HFFc6 (cell line): ENCODE data around the gene GON4L. TPM values are rescaled to one million over a fixed set of nuclear protein-coding genes. Genes with fewer than 3 reads are reported as not detected.

ENCODE experiments used
- DNase-seq: peaks from one replicate; pipeline ENCODE4 v3.0.0-alpha.2; 2018
- H3K27ac Mint-ChIP-seq: 2 replicates; pipeline ENCODE4 v1.8.0; 2020; ENCODE audit warnings: mild to moderate bottlenecking, mixed read lengths
- H3K27me3 Mint-ChIP-seq: 2 replicates; pipeline ENCODE4 v1.8.0; 2021; ENCODE audit warnings: mild to moderate bottlenecking, moderate library complexity, mixed read lengths; ENCODE audit not compliant: insufficient read depth
- H3K36me3 Mint-ChIP-seq: 2 replicates; pipeline ENCODE4 v1.8.0; 2021; ENCODE audit warnings: low read depth, mixed read lengths
- H3K4me1 Mint-ChIP-seq: 2 replicates; pipeline ENCODE4 v1.8.0; 2020; ENCODE audit warnings: low read depth, mixed read lengths
- H3K4me3 Mint-ChIP-seq: 2 replicates; pipeline ENCODE4 v1.8.0; 2020; ENCODE audit warnings: mild to moderate bottlenecking, moderate library complexity, mixed read lengths
- H3K9me3 Mint-ChIP-seq: 2 replicates; pipeline ENCODE4 v1.8.0; 2020; ENCODE audit warnings: mild to moderate bottlenecking, mixed read lengths
- CTCF ChIP-seq: fragments of 200-600 bp; sonication (generic); IDR thresholded peaks from 2 replicates; pipeline ENCODE4 v1.5.0; 2021; ENCODE audit warnings: antibody characterized with exemption, mild to moderate bottlenecking
- total RNA-seq, 6 experiments: library from RNA; stranded (reverse); fragmentation: NEBNext Ultra II Directional; extraction: Animal tissue kit (Norgen Biotek cat#: 25700); gene quantifications; 2 replicates in 1 of 6; 3 replicates in 5 of 6; pipeline ENCODE4 v1.2.3, GENCODE V29; 2021

The GON4L gene
- total RNA-seq, 6 experiments from 2014 or later = 24.2 to 31.3 (median 28.6) TPM

- peak overlapping the region; percentile 25; the same call in 1 of the 2 replicates for H3K27ac Mint-ChIP-seq
- no peak overlapping the region for H3K4me3 Mint-ChIP-seq
- H3K36me3 Mint-ChIP-seq = peaks cover 4% of the 10 kb centered on the region; the same call in 1 of the 2 replicates
- H3K27me3 Mint-ChIP-seq = no peaks in the 10 kb centered on the region; the same call in 1 of the 2 replicates
- H3K9me3 Mint-ChIP-seq = no peaks in the 10 kb centered on the region
- no peak for TF ChIP-seq CTCF
- no peak for DNase-seq
- peaks cover 31% of the 10 kb centered on the region for H3K4me1 Mint-ChIP-seq
Measured at GRCh38 chr1:155890251-155890650, 33.2 kb upstream of the GON4L start.

GRCh38 chr1:155889566-155889965 is 32.6 kb upstream of the GON4L start:
- TF ChIP-seq CTCF = no peak
- Mint-ChIP-seq H3K27ac (peak overlapping the region; percentile 25; the same call in 1 of the 2 replicates), H3K27me3 (no peaks in the 10 kb centered on the region; the same call in 1 of the 2 replicates), H3K36me3 (peaks cover 4% of the 10 kb centered on the region; the same call in 1 of the 2 replicates), H3K9me3 (no peaks in the 10 kb centered on the region), H3K4me1 (peaks cover 36% of the 10 kb centered on the region), H3K4me3 (no peak overlapping the region)
- DNase-seq = no peak

GRCh38 chr1:155888481-155888880 is 31.5 kb upstream of the GON4L start:
- H3K4me3 Mint-ChIP-seq = no peak overlapping the region
- no peak for TF ChIP-seq CTCF
- H3K9me3 Mint-ChIP-seq = no peaks in the 10 kb centered on the region
- no peaks in the 10 kb centered on the region; the same call in 1 of the 2 replicates for H3K27me3 Mint-ChIP-seq
- H3K4me1 Mint-ChIP-seq = peaks cover 41% of the 10 kb centered on the region
- H3K36me3 Mint-ChIP-seq = peaks cover 12% of the 10 kb centered on the region; the same call in 1 of the 2 replicates
- no peak for DNase-seq
- H3K27ac Mint-ChIP-seq = no peak overlapping the region

- no peaks in the 10 kb centered on the region for H3K9me3 Mint-ChIP-seq
- H3K27me3 Mint-ChIP-seq = no peaks in the 10 kb centered on the region
- no peak for DNase-seq
- H3K27ac Mint-ChIP-seq = no peak overlapping the region
- H3K4me3 Mint-ChIP-seq = no peak overlapping the region
- H3K36me3 Mint-ChIP-seq = peaks cover 19% of the 10 kb centered on the region
- no peak for TF ChIP-seq CTCF
- peaks cover 23% of the 10 kb centered on the region for H3K4me1 Mint-ChIP-seq
Measured at GRCh38 chr1:155884982-155885381, 28.0 kb upstream of the GON4L start.

DNA sequence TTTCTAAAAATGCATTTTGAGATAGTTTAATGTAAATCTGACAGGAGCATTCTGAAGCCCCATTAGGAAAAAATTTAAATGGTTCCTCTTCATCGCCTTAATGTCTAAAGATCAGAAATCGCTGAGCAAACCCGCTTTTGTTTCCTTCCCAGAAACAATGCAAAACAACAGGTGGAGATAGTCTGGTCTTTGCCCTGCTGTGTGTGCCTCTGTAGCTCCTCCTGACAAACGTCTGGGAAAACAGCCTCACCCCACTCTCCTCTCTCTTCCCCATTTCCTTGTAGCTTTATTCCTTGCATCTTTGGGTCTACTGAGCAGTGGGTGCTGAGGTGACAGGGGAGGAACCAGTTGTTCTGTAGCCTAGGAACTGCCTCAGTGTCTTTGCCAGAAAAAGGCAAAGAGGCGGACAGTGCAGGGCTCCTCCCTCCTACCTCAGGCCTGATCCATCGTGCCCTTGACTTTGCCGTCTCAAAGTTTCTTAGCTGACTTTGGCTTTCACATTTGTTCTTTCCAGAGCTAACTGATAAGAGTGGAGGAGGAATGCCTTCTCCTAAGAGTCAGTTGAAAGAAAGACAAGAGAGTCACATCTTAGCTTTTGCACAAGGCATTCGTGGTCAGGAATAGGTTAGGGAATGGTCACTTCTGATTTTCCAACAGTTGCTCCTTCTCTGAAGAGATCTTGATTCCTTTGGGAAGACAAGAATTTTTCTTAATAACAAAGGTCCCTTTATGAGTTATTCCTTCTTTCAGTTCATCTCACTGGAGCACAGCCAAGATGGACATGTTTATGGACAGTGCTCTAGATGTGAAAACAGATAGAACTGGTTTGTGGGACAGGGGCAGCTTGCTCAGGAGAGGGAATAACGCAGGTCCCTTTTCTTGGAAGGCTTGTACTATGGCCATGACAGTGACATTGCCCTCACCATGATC is 27.3 kb upstream of the GON4L start:
- H3K27me3 Mint-ChIP-seq = no peaks in the 10 kb centered on the region; the same call in 1 of the 2 replicates
- H3K27ac Mint-ChIP-seq = peak overlapping the region; percentile 69
- no peak for DNase-seq
- H3K9me3 Mint-ChIP-seq = no peaks in the 10 kb centered on the region
- H3K36me3 Mint-ChIP-seq = peaks cover 22% of the 10 kb centered on the region
- H3K4me3 Mint-ChIP-seq = no peak overlapping the region
- peaks cover 17% of the 10 kb centered on the region for H3K4me1 Mint-ChIP-seq
- TF ChIP-seq CTCF = no peak
